Activated naive CD4-positive, alpha-beta T cell treated with anti-CD3 and anti-CD28 coated beads for 36 hours (primary cell): ENCODE results near the gene MYL1. TPM values are rescaled to one million over a fixed set of nuclear protein-coding genes. Genes with fewer than 3 reads are reported as not detected.

Source experiments
- CTCF ChIA-PET: fragments of 350-600 bp; sonication (Branson Sonifier 250); formaldehyde crosslinking; loops from one replicate; lab custom pipeline; 2021; ENCODE audit warnings: antibody characterized with exemption; lab: Charles Lee
- DNase-seq: peaks from one replicate; pipeline ENCODE4 v3.0.0-alpha.2; 2020
- H3K27ac Mint-ChIP-seq: one replicate; pipeline ENCODE4 v1.8.0; 2021; ENCODE audit warnings: mild to moderate bottlenecking, mixed read lengths
- H3K27me3 Mint-ChIP-seq: one replicate; pipeline ENCODE4 v1.8.0; 2021; ENCODE audit warnings: low read depth, mixed read lengths
- H3K36me3 Mint-ChIP-seq: one replicate; pipeline ENCODE4 v1.8.0; 2021; ENCODE audit warnings: low read depth, mixed read lengths
- H3K4me1 Mint-ChIP-seq: one replicate; pipeline ENCODE4 v1.8.0; 2021; ENCODE audit warnings: low read depth, mixed read lengths
- H3K4me3 Mint-ChIP-seq: one replicate; pipeline ENCODE4 v1.8.0; 2021; ENCODE audit warnings: mild to moderate bottlenecking, moderate library complexity, mixed read lengths
- H3K9me3 Mint-ChIP-seq: one replicate; pipeline ENCODE4 v1.8.0; 2021; ENCODE audit warnings: mixed read lengths
- intact Hi-C: fragments of 100-400 bp; cut with micrococcal nuclease; formaldehyde crosslinking; loops from one replicate; pipeline ENCODE4 v1.15.1; 2023
- total RNA-seq, 2 experiments: library from RNA; stranded (reverse); gene quantifications; one replicate each; pipeline ENCODE4 v1.2.3, GENCODE V29; 2021

The MYL1 gene
- total RNA-seq = not detected

DNA sequence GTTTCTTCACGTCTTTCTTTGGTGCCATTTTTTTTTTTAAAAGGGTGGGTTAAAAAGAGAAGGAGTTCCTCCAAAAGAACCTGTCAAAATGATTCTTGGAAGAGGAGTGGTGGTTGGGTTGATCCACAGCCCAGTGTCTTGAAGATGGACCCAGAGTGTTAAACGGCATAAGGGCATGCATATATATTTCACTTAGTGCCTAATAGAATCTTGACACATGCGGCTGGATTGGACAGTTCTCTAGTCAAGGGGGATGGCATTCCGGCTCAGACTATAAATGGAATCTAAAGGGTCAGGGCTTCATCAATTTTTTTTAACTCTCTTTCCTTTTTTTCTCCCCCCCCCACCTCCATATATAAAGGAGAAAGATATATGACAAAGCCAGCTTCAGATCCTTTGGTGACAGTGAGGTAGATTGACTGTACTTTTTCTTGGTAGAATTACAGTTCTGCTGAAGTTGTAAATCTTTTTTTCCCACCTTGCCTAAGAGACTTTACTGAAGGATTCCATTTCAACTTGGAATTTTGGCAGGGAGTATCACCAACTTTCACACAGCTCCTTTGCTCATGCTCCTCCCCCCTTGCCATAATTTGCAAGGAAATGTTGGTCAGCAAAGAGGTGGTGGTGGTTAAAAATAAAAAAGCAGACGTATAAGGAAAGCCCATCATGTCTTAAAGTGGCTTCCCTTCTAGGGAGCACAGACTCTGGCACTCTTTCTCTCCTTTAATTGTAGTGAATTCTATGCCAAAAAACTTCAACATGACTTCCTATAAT, at the start of gene MYL1:
Gene MYL1, minus strand, starts transcription at position 160 of the 774 bp plus-strand sequence. Its CDS starts 132 bp downstream, at position 28.
- no peaks in the 10 kb centered on the region for H3K4me1 Mint-ChIP-seq
- CTCF ChIA-PET = interaction anchor here (0.7 kb wide), 1 partner anchor 11 kb away, joined by 3 read pairs; no protein-coding TSS in a partner anchor
- H3K9me3 Mint-ChIP-seq = no peaks in the 10 kb centered on the region
- no peak within 1 kb of the TSS for H3K27ac Mint-ChIP-seq
- peaks cover 2% of the 10 kb centered on the region for H3K27me3 Mint-ChIP-seq
- intact Hi-C loops = no loop called here
- no peak within 1 kb of the TSS for H3K4me3 Mint-ChIP-seq
- no peak for DNase-seq
- no peaks in the 10 kb centered on the region for H3K36me3 Mint-ChIP-seq

- H3K36me3 Mint-ChIP-seq = no peaks in the 10 kb centered on the region
- no peaks in the 10 kb centered on the region for H3K27me3 Mint-ChIP-seq
- H3K27ac Mint-ChIP-seq = no peak overlapping the region
- H3K4me1 Mint-ChIP-seq = no peaks in the 10 kb centered on the region
- CTCF ChIA-PET = interaction anchor here (0.6 to 1.2 kb wide), 2 partner anchors 78 to 214 kb away, joined by 3 read pairs; no protein-coding TSS in a partner anchor
- H3K4me3 Mint-ChIP-seq = no peak overlapping the region
- intact Hi-C loops = no loop called here
- DNase-seq = no peak
- H3K9me3 Mint-ChIP-seq = no peaks in the 10 kb centered on the region
These were observed 48.9 kb upstream of the MYL1 start for GRCh38 chr2:210363876-210364275.

- Mint-ChIP-seq H3K9me3 (no peaks in the 10 kb centered on the region), H3K27ac (no peak overlapping the region), H3K4me1 (no peaks in the 10 kb centered on the region), H3K27me3 (no peaks in the 10 kb centered on the region), H3K36me3 (no peaks in the 10 kb centered on the region), H3K4me3 (no peak overlapping the region)
- CTCF ChIA-PET = interaction anchor here (1.2 kb wide), 1 partner anchor 79 kb away, joined by 3 read pairs; no protein-coding TSS in a partner anchor
- DNase-seq = no peak
- intact Hi-C loops = no loop called here
These were observed 48.3 kb upstream of the MYL1 start for GRCh38 chr2:210363261-210363660.

- H3K27me3 Mint-ChIP-seq = no peaks in the 10 kb centered on the region
- DNase-seq = no peak
- intact Hi-C loops = no loop called here
- no peaks in the 10 kb centered on the region for H3K4me1 Mint-ChIP-seq
- H3K27ac Mint-ChIP-seq = no peak overlapping the region
- no peaks in the 10 kb centered on the region for H3K9me3 Mint-ChIP-seq
- H3K4me3 Mint-ChIP-seq = no peak overlapping the region
- CTCF ChIA-PET = no interaction called here
- H3K36me3 Mint-ChIP-seq = no peaks in the 10 kb centered on the region
These were observed 45.4 kb upstream of the MYL1 start for GRCh38 chr2:210360412-210360811.

DNA sequence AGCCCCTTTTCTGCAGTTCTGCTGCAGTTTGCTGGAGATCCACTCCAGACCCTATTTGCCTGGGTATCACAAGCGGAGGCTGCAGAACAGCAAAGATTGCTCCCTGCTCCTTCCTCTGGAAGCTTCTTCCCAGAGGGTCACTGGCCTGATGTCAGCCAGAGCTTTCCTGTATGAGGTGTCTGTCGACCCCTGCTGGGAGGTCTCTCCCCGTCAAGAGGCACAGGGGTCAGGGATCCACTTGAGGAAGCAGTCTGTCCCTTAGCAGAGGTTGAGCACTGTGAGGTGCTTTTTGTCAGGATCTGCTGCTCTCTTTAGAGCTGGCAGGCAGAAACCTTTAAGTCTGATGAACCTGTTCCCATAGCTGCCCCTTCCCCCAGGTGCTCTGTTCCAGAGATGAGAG, 42.0 kb upstream of the MYL1 start:
- peaks cover 2% of the 10 kb centered on the region for H3K27me3 Mint-ChIP-seq
- H3K4me1 Mint-ChIP-seq = no peaks in the 10 kb centered on the region
- H3K9me3 Mint-ChIP-seq = no peaks in the 10 kb centered on the region
- no peak for DNase-seq
- H3K36me3 Mint-ChIP-seq = no peaks in the 10 kb centered on the region
- CTCF ChIA-PET = no interaction called here
- no peak overlapping the region for H3K27ac Mint-ChIP-seq
- intact Hi-C loops = no loop called here
- H3K4me3 Mint-ChIP-seq = no peak overlapping the region

DNA sequence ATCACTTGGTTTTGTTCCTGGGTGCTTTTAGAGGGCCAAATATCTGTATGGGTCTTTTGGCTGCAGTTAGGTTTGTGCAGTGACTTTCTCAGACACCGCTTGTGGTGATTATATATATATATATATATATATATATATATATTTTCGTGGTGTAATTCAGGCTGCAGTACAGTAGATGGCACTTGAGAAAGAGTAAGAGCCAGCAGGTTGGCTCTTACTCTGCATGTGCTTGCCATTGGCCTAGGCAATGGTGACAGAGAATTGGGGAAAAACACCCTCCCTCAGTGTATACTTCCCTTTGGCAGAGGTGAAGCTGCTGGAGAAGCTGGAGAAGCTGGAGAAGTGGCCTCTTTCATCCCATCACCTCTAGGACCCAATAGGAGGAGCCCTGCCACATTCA, 22.2 kb upstream of the MYL1 start:
- Mint-ChIP-seq H3K27ac (no peak overlapping the region), H3K9me3 (peaks cover 18% of the 10 kb centered on the region), H3K27me3 (peaks cover 6% of the 10 kb centered on the region)

GRCh38 chr2:210324906-210325305, 9.9 kb upstream of the MYL1 start:
- H3K27me3 Mint-ChIP-seq = no peaks in the 10 kb centered on the region
- no peak overlapping the region for H3K27ac Mint-ChIP-seq
- H3K4me3 Mint-ChIP-seq = no peak overlapping the region
- H3K4me1 Mint-ChIP-seq = no peaks in the 10 kb centered on the region
- H3K36me3 Mint-ChIP-seq = no peaks in the 10 kb centered on the region
- intact Hi-C loops = no loop called here
- H3K9me3 Mint-ChIP-seq = peaks cover 9% of the 10 kb centered on the region
- CTCF ChIA-PET = no interaction called here
- no peak for DNase-seq

More for the DNA sequence above, 22.2 kb upstream of the MYL1 start:
- H3K4me1 Mint-ChIP-seq = no peaks in the 10 kb centered on the region
- peaks cover 1% of the 10 kb centered on the region for H3K36me3 Mint-ChIP-seq
- DNase-seq = no peak
- intact Hi-C loops = no loop called here
- CTCF ChIA-PET = no interaction called here
- H3K4me3 Mint-ChIP-seq = no peak overlapping the region

DNA sequence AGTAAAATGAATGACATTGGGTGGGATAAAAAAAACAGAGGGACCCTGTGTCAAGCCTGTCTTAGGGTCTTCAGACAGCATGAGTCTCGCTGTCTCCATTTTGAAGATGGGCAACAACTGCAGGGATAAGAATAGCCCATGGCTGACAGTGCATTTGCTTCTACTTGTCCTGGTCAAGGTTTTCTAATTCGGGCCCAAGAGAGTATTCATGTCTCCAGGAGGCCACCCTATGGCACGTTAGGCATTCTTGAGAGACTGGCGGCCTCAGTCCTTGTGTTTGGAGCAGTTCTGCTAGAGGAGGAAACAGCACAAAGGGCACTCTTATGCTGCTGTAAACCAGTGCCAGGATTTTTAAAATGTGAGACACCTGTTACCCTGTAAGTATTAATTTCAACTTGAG, 9.5 kb upstream of the MYL1 start:
- intact Hi-C loops = no loop called here
- H3K27me3 Mint-ChIP-seq = no peaks in the 10 kb centered on the region
- H3K4me1 Mint-ChIP-seq = no peaks in the 10 kb centered on the region
- peaks cover 6% of the 10 kb centered on the region for H3K9me3 Mint-ChIP-seq
- no peak overlapping the region for H3K27ac Mint-ChIP-seq
- no peaks in the 10 kb centered on the region for H3K36me3 Mint-ChIP-seq
- CTCF ChIA-PET = no interaction called here
- DNase-seq = no peak
- no peak overlapping the region for H3K4me3 Mint-ChIP-seq

GRCh38 chr2:210323003-210323402, 8.0 kb upstream of the MYL1 start:
- H3K4me1 Mint-ChIP-seq = no peaks in the 10 kb centered on the region

DNA sequence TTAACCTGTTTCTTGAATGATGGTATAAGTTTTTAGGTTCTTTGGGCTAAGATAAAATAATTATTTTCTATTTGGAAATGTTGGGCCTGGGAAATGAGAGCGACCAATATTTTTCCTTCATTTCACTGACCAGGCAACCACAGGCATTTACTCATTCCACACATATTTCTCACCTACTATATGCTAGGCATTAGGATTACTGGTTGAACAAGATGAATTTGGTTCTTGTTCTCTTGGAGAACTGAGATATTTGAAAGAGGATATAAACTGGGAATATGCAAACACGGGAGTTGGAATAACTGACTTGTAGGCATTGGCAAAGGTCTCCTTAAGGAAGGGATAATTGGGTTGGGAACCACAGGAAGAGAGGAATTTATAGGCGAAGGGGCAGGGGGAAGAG, 3.9 kb upstream of the MYL1 start:
- no peak overlapping the region for H3K27ac Mint-ChIP-seq
- H3K4me1 Mint-ChIP-seq = no peaks in the 10 kb centered on the region
- H3K36me3 Mint-ChIP-seq = no peaks in the 10 kb centered on the region
- no peak for DNase-seq
- H3K4me3 Mint-ChIP-seq = no peak overlapping the region
- intact Hi-C loops = no loop called here
- CTCF ChIA-PET = no interaction called here
- no peaks in the 10 kb centered on the region for H3K9me3 Mint-ChIP-seq
- peaks cover 2% of the 10 kb centered on the region for H3K27me3 Mint-ChIP-seq

More at GRCh38 chr2:210323003-210323402, 8.0 kb upstream of the MYL1 start:
- Mint-ChIP-seq H3K27me3 (no peaks in the 10 kb centered on the region), H3K27ac (no peak overlapping the region), H3K4me3 (no peak overlapping the region), H3K9me3 (peaks cover 2% of the 10 kb centered on the region), H3K36me3 (no peaks in the 10 kb centered on the region)
- intact Hi-C loops = no loop called here
- no peak for DNase-seq
- CTCF ChIA-PET = no interaction called here

DNA sequence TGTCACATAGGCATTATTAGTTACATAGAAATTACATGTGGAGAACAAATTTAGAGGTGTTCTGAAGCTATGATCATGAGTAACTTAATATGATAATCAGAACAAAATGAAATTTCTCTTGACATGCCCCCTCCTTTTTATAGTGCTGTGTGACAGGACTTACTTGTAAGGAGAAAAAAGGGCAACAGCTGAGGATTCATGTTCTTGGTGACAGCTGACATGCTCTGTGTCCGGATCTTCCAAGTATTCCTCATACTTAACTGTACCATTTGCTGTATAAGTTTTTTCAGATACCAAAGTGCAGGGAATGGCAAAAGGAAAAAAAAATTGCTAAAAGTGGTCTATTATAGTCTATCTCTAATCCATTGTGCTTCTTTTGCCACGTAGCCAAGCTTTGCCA, 3.5 kb upstream of the MYL1 start:
- Mint-ChIP-seq H3K27ac (no peak overlapping the region), H3K27me3 (peaks cover 2% of the 10 kb centered on the region), H3K36me3 (no peaks in the 10 kb centered on the region), H3K4me1 (no peaks in the 10 kb centered on the region), H3K9me3 (no peaks in the 10 kb centered on the region), H3K4me3 (no peak overlapping the region)
- intact Hi-C loops = no loop called here
- no peak for DNase-seq
- CTCF ChIA-PET = no interaction called here

DNA sequence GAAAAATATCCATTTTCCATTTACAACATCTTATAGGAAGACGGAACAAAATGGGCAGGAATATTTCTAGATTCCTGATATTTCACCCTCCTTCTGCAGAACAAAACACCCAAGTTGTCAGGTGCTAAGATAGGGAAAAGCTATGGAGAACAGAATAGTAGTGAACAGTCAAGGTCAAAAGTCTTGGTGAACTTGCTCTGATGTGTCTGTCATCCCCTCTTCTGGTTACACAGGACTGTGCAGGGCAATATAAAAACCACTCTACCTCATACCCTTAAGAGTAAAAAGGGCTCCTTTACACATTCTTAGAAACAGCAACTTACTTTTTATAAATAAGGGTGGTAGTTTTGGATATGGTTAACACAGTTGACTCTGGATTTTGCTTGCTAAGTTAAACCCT, 4.4 kb downstream of the MYL1 start:
- Mint-ChIP-seq H3K9me3 (no peaks in the 10 kb centered on the region), H3K36me3 (no peaks in the 10 kb centered on the region), H3K27ac (no peak overlapping the region), H3K4me1 (no peaks in the 10 kb centered on the region), H3K4me3 (no peak overlapping the region), H3K27me3 (peaks cover 2% of the 10 kb centered on the region)
- no peak for DNase-seq
- intact Hi-C loops = no loop called here
- CTCF ChIA-PET = no interaction called here

DNA sequence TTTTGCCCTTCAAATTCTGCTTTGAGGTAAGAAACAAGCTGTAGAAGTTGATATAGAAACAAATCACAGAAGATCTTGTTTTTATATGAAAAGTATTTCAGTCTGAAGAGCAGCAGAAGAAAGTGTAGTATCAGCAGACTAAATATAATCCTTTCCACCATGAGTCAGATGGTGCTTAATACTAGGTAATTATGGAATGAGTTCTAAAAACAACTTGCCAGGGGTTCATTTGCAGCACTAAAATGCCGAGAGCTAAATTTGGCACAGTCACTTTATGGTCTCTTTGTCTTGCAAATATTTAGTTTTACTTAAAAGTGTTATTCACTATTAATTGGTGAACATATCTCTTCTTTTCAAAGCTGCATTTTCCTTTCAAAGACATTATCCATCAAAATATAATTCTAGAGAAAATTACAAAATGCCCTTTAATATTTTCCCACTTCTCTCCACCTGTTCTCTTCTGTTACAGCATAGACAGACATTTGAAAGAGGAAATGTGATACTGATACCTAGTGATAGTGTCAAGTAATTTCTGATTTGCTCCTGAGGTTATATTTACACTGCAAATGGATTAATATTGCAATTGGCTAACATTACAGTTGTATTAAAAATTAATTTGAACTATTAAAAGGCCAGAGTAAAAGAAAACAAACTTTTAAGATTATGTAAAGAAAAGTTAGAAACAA, 5.3 kb downstream of the MYL1 start:
- intact Hi-C loops = no loop called here
- no peaks in the 10 kb centered on the region for H3K27me3 Mint-ChIP-seq
- no peak overlapping the region for H3K4me3 Mint-ChIP-seq
- no peaks in the 10 kb centered on the region for H3K36me3 Mint-ChIP-seq
- DNase-seq = no peak
- no peaks in the 10 kb centered on the region for H3K9me3 Mint-ChIP-seq
- CTCF ChIA-PET = no interaction called here
- no peaks in the 10 kb centered on the region for H3K4me1 Mint-ChIP-seq
- no peak overlapping the region for H3K27ac Mint-ChIP-seq
